ENCODE results near the gene FAM217A.

Gene FAM217A

DNA sequence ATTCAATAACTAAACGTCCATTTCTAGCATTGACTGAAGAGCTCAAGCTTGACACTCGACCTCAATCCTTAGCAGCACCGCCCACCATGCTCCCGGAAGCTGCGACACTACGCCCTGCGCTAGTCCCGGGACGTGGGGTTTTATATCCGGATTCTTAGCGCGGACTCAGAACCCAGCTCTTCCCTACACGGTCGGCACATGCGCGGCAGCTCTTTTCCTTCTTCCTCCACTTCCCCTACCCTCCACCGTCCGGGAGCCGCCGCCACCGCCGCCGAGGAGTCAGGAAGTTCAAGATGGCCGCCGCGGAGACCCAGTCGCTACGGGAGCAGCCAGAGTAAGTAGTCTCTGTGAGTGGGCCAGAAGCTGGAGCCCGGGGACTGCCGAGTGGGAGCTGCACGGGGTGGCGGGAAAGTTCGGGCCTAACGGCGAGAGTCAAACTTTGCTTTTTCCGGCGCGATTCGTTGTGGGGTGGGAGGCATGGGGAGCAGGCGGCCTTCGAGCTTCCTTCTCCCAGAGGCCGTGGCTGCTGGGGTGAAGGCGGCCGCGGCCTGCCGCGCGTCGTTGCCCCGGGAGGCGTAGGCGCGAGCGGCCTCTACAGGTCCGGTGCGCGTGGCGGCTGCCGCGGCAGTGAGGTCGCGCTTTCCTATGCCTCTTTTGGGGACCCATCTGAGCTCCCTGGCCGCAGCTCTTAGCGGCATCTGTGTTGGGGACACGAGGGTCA, 57.6 kb downstream of the FAM217A start:
- DNase-seq (ENCODE audit: low read depth), result peak; percentile 75

DNA sequence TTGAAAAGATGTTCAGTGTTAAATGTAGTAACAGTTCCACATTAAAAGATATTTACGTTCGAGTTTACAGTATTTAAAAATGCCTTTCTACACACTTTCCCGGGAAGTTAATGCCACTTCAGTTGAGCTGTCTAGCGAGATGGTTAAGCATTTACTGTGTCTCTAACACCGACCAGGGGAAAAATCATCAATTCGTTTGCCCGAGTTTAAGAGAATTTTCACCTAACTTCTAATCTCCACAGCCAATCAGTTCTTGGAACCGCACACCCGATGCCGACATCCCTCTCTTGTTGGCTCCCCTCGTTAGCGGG, 58.2 kb downstream of the FAM217A start:
- no peak for DNase-seq (ENCODE audit: low read depth)

DNA sequence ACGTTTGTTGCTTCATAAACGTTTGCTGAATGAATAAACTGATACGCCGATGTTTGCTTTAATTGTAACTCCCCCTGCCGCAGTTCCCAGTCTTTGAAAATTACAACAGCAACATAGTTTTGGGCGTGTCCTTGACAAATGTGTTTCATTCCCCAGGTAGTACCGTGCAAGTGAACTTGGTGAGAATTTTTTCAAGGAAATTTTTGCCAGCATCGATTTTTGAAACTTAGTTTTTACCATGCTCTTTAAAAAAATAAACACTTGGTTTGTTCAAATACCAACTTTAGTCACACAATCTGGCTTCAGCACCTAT, 60.1 kb downstream of the FAM217A start:
- no peak for DNase-seq (ENCODE audit: low read depth)
